A549 (cell line): ENCODE results near the gene ZNF354C.

Experiments
- BHLHE40 ChIP-seq: IDR thresholded peaks from 2 replicates; pipeline ENCODE4 v1.6.1; 2012; ENCODE audit warnings: low read depth, low read length, inconsistent platforms
- EP300 ChIP-seq, 2 experiments: fragments of >200 bp; sonication (Bioruptor Twin); formaldehyde crosslinking; IDR thresholded peaks; 2 replicates in 1 of 2; 3 replicates in 1 of 2; pipeline ENCODE4 v1.6.1; 2016 to 2017
- MAZ ChIP-seq: fragments of 150-350 bp; IDR thresholded peaks from 2 replicates; pipeline ENCODE4 v1.6.1; 2014; ENCODE audit warnings: antibody characterized with exemption, low read depth, low read length, borderline replicate concordance
- POLR2A ChIP-seq: IDR thresholded peaks from 2 replicates; pipeline ENCODE4 v1.6.1; 2012; ENCODE audit warnings: mild to moderate bottlenecking, low read length
- RAD21 ChIP-seq, 2 experiments: fragments of >200 bp in 1 of 2; sonication (Bioruptor Twin) in 1 of 2; formaldehyde crosslinking in 1 of 2; IDR thresholded peaks in 1 of 2; conservative IDR thresholded peaks in 1 of 2; 2 replicates in 1 of 2; 3 replicates in 1 of 2; pipeline ENCODE4 v1.6.1; 2012 to 2018; ENCODE audit warnings: inconsistent platforms in 1 of 2
- SREBF2 ChIP-seq: fragments of 450-650 bp; IDR thresholded peaks from 2 replicates; pipeline ENCODE4 v1.6.1; 2014; ENCODE audit warnings: mild to moderate bottlenecking, moderate library complexity
- ZFP36 ChIP-seq: fragments of 450-650 bp; IDR thresholded peaks from 2 replicates; pipeline ENCODE4 v1.6.1; 2014; ENCODE audit warnings: borderline replicate concordance; ENCODE audit not compliant: partially characterized antibody
- ZSCAN20 ChIP-seq: fragments of 250-450 bp; sonication (Bioruptor Pico); IDR thresholded peaks from 2 replicates; pipeline ENCODE4 v1.8.0; 2022; ENCODE audit warnings: mild to moderate bottlenecking, moderate library complexity
- TF ChIP-seq, protein P1 (sequence below): fragments of >200 bp; sonication (Bioruptor Twin); formaldehyde crosslinking; IDR thresholded peaks from 3 replicates; pipeline ENCODE4 v1.5.1; 2016
- TF ChIP-seq, protein P2 (sequence below): IDR thresholded peaks from 2 replicates; pipeline ENCODE4 v1.6.1; 2012
- TF ChIP-seq, protein P3 (sequence below): fragments of 450-650 bp; IDR thresholded peaks from 2 replicates; pipeline ENCODE4 v1.6.1; 2014; ENCODE audit warnings: antibody characterized with exemption
- TF ChIP-seq, protein P4 (sequence below): fragments of 250-450 bp; sonication (Bioruptor Pico); IDR thresholded peaks from 2 replicates; pipeline ENCODE4 v1.5.0; 2020; ENCODE audit warnings: low read depth, mild to moderate bottlenecking, moderate library complexity
- TF ChIP-seq, protein P5 (sequence below): fragments of 200-600 bp; sonication (generic); IDR thresholded peaks from 2 replicates; pipeline ENCODE4 v1.6.1; 2016; ENCODE audit warnings: antibody characterized with exemption, mild to moderate bottlenecking, moderate library complexity

DNA sequence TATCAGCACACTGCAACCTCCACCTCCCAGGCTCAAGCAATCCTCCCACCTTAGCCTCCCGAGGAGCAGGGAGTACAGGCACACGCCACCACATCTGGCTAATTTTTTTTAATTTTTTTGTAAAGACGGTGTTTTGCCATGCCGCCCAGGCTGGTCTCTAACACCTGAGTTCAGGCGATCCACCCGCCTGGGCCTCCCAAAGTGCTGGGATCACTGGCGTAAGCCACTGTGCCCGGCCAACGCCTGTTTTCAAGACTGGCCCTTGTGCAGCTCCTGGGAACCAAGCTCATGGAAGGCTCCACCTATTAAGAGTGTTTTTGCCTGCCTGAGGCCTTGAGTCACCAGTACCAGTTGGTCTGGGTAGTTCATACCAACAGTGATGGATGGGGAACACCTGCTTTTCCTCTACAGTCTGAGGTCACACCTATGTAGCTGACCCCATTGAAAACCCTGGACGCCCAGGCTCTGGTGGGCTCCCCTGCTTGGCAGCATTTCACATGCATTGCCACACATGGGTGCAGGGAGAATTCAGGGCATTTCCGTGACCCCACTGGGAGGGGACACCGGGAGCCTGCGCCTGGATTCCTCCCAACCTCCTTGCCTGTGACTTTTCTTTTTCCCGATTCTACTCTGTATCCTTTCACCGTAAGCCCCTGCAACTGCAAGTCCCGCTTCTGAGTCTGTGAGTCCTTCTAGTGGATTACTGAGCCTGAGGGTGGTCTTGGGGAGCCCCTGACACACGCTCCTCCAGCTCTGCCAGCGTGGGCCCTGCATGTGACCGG is 63.5 kb downstream of the ZNF354C start:
- TF ChIP-seq EP300 (IDR thresholded peaks at IDR 0.05) (no peak), POLR2A (no peak), MAZ (no peak), RAD21 (conservative IDR thresholded peaks at IDR 0.05 in 1 of 2, IDR thresholded peaks at IDR 0.05 in 1 of 2) (no peak), ZSCAN20 (CRISPR knock-in tag) (no peak), ZFP36 (no peak), SREBF2 (no peak), BHLHE40 (no peak)
- TF ChIP-seq, protein P1, sequence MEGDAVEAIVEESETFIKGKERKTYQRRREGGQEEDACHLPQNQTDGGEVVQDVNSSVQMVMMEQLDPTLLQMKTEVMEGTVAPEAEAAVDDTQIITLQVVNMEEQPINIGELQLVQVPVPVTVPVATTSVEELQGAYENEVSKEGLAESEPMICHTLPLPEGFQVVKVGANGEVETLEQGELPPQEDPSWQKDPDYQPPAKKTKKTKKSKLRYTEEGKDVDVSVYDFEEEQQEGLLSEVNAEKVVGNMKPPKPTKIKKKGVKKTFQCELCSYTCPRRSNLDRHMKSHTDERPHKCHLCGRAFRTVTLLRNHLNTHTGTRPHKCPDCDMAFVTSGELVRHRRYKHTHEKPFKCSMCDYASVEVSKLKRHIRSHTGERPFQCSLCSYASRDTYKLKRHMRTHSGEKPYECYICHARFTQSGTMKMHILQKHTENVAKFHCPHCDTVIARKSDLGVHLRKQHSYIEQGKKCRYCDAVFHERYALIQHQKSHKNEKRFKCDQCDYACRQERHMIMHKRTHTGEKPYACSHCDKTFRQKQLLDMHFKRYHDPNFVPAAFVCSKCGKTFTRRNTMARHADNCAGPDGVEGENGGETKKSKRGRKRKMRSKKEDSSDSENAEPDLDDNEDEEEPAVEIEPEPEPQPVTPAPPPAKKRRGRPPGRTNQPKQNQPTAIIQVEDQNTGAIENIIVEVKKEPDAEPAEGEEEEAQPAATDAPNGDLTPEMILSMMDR, result no peak
- TF ChIP-seq, protein P2, sequence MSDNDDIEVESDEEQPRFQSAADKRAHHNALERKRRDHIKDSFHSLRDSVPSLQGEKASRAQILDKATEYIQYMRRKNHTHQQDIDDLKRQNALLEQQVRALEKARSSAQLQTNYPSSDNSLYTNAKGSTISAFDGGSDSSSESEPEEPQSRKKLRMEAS, result no peak
- TF ChIP-seq, protein P3, sequence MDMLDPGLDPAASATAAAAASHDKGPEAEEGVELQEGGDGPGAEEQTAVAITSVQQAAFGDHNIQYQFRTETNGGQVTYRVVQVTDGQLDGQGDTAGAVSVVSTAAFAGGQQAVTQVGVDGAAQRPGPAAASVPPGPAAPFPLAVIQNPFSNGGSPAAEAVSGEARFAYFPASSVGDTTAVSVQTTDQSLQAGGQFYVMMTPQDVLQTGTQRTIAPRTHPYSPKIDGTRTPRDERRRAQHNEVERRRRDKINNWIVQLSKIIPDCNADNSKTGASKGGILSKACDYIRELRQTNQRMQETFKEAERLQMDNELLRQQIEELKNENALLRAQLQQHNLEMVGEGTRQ, result no peak
- TF ChIP-seq, protein P4, sequence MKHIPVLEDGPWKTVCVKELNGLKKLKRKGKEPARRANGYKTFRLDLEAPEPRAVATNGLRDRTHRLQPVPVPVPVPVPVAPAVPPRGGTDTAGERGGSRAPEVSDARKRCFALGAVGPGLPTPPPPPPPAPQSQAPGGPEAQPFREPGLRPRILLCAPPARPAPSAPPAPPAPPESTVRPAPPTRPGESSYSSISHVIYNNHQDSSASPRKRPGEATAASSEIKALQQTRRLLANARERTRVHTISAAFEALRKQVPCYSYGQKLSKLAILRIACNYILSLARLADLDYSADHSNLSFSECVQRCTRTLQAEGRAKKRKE (CRISPR knock-in tag), result no peak
- TF ChIP-seq, protein P5, sequence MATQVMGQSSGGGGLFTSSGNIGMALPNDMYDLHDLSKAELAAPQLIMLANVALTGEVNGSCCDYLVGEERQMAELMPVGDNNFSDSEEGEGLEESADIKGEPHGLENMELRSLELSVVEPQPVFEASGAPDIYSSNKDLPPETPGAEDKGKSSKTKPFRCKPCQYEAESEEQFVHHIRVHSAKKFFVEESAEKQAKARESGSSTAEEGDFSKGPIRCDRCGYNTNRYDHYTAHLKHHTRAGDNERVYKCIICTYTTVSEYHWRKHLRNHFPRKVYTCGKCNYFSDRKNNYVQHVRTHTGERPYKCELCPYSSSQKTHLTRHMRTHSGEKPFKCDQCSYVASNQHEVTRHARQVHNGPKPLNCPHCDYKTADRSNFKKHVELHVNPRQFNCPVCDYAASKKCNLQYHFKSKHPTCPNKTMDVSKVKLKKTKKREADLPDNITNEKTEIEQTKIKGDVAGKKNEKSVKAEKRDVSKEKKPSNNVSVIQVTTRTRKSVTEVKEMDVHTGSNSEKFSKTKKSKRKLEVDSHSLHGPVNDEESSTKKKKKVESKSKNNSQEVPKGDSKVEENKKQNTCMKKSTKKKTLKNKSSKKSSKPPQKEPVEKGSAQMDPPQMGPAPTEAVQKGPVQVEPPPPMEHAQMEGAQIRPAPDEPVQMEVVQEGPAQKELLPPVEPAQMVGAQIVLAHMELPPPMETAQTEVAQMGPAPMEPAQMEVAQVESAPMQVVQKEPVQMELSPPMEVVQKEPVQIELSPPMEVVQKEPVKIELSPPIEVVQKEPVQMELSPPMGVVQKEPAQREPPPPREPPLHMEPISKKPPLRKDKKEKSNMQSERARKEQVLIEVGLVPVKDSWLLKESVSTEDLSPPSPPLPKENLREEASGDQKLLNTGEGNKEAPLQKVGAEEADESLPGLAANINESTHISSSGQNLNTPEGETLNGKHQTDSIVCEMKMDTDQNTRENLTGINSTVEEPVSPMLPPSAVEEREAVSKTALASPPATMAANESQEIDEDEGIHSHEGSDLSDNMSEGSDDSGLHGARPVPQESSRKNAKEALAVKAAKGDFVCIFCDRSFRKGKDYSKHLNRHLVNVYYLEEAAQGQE, result no peak
